HTR-8/SVneo (cell line): ENCODE data around the gene CALR.
"Not testable (repeated sequence)": the region's sequence is repeated elsewhere in the genome, so short reads cannot be mapped to it uniquely, and the experiment has no call there.

Experiments used
- DNase-seq: peaks from one replicate; pipeline ENCODE4 v3.0.0; 2011; ENCODE audit warnings: low spot score, mixed read lengths; ENCODE audit not compliant: insufficient read length
- FAIRE-seq: peaks from 2 replicates; lab custom pipeline; 2011; peaks lifted over from hg19 to GRCh38; lab: Jason Lieb, UNC

CALR gene

DNA sequence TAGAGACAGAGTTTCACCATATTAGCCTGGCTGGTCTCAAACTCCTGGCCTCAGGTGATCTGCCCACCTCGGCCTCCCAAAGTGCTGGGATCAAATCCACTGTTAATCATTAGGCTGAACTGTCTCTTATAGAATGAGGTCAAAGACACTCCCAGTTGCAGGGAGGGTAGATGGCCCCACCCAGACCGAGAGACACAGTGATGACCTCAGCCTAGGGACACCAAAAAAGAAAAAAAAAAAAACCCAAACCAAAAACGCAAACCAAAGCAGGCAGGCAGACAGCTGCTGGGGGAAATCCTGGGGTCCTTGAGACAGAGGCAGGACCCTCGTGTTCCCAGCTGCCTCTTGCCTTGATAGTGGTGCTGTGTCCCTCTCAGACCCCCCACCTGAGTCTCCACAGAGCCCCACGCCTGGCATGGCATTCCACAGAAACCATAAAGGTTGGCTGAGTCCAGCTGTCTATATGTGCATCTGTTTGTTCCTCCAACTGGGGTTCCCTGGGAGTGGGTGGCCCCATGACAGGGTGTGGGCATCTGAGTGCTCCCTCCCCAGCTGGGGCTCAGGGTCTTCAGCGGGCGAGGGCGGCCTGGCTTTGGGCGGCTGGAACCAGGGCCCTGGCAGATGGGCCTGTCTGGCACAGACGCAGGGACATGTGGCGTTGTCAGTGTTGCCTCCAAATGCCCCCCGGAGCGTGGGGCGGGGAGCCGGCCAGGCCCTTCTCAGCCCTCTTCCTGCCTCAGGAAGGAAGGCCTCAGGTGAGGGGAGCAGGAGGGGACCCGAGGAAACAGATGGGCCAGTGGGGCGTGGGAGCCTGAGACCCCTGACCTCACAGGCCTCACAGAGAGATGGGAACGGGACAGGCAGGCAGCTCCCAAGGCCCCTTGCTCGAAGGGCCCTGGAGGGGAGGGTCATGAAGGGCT is 36.2 kb downstream of the CALR start:
- no peak for DNase-seq
- no peak for FAIRE-seq

DNA sequence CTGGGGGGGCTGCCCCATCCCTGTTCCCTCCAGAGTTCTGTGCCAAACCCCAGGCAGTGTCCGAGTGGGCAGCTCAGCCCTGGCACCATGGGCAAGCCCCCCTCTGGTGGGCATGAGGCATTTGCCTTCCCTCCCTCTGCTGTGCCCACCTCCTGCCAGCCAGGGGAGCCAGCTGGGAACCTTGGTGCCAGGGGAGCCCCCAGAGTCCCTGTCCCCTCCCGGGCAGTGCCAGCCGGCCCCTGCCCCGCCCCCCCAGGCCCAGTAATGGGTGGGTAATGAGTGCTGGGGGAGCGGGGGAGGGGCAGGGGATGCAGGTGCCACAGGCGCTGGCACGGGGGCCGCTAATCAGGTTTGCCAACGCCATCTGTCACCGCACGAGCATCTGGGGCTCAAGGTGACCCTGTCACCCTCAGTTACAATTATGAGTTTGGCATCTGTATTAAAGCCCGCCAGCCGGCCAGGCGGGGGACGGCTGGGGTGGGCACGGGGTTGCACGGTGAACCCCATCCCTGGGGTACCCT is 36.9 kb downstream of the CALR start:
- FAIRE-seq (no peak), DNase-seq (no peak)

DNA sequence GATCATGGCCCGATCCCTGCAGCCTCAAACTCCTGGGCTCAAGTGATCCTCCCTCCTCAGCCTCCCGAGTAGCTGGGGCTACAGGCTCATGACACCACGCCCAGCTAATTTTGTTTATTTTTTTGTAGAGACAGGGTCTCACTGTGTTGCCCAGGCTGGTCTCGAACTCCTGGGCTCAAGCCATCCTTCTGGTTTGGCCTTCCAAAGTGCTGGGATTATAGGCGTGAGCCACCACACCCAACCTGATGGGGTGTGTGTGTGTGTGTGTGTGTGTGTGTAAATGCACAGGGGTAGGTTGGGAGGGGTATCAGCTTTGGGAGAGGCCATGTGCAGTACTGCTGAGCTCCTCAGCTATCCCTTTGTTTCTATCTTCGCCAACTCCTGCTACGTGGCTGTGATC is 37.7 kb downstream of the CALR start:
- DNase-seq, FAIRE-seq: not testable (repeated sequence)

GRCh38 chr19:12979974-12980373 is 41.6 kb downstream of the CALR start:
- DNase-seq (no peak), FAIRE-seq (no peak)

GRCh38 chr19:12982648-12983047 is 44.2 kb downstream of the CALR start:
- DNase-seq, result no peak
- no peak for FAIRE-seq

DNA sequence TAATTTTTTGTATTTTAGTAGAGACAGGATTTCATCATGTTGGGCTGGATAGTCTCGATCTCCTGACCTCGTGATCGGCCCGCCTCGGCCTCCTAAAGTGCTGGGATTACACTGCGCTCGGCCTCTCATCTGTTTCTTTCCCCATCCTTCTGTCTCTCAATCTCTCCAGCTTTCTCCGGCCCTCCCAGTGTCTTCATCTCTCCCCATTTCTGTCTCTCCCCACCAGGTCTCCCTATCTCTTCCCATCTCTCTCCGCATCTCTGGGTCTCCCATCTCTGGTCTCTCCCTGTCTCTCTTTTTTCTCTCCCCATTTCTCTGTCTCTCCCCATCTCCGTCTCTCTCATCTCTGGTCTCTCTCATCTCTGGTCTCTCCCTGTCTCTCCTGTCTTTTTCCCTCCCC is 44.7 kb downstream of the CALR start:
- DNase-seq, result no peak
- FAIRE-seq, result no peak

GRCh38 chr19:12983542-12984142 is 45.2 kb downstream of the CALR start:
- peak; percentile 82 for DNase-seq
- peak; percentile 92 for FAIRE-seq

DNA sequence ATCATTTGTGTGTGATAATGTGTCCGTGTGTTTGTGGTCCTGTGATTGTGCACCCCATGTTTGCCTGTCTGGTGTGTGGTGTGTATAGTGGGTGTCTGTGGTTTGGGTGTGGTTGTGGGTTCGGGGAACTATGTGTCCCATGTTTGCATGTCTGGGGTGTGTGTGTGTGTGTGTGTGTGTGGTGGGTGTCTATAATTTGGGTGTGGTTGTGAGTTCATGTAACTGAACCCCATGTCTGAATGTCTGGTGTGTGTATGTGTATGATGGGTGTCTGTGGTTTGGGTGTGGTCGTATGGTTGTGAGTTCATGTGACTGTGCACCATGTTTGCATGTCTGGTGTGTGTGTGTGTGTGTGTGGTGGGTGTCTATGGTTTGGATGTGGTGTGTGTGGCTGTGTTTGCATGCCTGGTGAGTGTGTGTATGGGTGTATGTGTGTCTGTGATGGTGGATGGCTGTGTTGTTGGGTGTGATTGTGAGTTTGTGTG is 45.8 kb downstream of the CALR start:
- DNase-seq (no peak), FAIRE-seq (peak; percentile 96)

DNA sequence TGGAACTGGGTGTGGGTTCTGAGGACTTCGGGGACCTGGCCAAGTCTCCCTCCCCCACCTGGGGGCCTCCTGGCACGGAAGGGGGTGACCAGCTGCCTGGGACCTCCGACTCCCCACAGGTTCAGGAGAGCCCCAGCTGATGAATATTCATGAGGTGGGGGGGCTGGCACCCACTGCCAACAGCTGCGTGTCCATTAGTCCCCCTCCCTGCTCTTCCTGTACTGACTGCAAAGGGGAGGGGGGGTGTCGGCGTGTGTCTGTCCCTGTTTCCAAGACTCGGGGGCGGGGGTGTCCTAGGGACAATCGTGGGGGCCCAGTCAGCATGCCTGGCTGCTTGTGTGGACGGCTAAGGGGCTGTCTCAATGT is 46.3 kb downstream of the CALR start:
- FAIRE-seq, result no peak
- DNase-seq, result no peak

DNA sequence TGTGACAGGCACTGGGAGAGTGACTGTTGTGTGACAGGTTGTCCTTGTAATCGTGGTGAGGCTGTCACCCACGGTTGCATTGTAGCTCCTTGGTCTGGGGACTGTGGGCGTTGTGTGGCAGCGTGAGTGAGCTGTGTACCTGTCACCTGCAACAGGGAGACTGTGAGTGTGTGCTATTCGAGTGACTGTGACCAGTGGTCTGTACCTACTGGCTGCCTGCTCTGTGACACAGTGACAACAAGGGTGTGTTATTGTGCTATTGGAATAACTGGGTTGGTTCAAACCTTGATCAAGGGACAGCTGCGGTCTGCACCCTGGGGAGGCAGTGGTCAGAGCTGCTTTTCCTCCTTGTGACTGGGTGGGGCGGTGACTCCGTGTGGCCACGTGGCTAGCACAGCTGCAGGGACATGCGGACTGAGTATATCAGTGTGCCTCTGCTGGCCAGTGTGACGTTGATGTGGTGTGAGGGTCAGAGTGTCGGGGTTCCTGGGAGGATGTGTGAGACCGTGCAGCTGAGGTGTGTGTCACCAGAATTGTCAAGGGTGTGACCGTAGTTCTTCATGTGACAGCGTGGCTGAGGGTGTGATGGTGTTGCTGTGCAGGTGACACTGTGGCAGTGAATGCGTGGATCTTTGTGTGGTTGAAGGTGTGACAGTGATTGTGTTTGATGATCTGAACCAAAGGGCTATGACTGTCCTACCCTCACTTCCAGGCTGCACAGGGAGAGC is 46.8 kb downstream of the CALR start:
- DNase-seq (no peak), FAIRE-seq (peak; percentile 91)

DNA sequence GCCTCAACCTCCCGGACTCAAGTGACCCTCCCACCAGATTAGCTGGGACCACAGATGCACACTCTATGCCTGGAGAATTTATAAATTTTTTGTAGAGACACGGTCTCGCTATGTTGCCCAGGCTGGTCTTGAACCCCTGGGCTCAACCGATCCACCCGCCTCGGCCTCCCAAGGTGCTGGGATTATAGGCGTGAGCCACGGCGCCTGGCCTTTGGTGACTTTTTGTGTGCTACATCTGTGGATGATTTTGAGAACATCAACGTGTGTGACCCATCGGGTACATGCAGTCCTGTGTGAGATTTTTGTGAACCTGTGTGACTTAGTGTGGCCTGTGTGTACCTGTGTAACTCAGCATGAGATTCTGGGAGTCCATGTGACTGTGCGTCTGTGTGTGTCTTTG is 48.3 kb downstream of the CALR start:
- FAIRE-seq (no peak), DNase-seq (no peak)

- FAIRE-seq (no peak), DNase-seq (no peak)
Observed at GRCh38 chr19:12987190-12987589, 48.8 kb downstream of the CALR start.

- DNase-seq, result no peak
Observed at GRCh38 chr19:12987781-12988180, 49.4 kb downstream of the CALR start.

DNA sequence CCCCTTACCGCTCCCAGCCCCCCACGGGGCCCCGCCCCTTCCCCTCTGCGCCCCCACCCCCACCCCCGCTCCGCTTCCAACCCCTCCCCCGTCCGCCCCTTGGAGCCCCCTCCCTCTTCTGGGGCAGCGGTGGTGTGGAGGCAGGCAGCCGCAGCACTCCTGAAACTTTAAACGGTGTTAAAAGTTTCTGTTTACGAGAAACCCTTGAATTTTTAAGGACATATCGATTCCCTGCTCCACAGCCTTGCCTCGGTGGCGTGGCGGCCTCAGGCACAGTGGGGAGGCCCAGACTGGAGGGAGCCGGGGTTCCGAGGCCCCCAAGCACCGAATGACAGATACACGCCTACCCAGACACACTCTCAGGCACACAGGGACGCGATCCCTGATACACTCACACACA is 52.0 kb downstream of the CALR start:
- FAIRE-seq, result no peak

More at GRCh38 chr19:12987781-12988180, 49.4 kb downstream of the CALR start:
- peak; percentile 51 for FAIRE-seq

GRCh38 chr19:12990853-12991252 is 52.4 kb downstream of the CALR start:
- DNase-seq (no peak), FAIRE-seq (peak; percentile 95)

More for the DNA sequence above, 52.0 kb downstream of the CALR start:
- no peak for DNase-seq

DNA sequence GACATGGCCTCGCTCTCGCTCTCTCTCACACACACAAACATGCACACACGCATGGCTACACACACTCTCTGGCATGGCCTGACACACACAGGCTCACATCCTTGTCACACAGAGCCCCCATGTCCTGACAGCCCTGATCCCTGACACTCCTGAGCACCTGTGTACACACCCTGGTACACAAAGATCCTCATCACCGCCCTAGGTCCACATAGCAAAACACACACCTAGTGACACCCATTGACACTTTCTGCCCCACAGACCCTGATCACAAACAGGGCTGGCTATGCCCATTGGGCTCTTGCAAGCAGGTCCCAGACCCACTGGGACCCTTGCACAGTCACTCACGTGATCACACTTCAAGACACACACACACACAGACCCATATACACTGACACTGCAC is 52.9 kb downstream of the CALR start:
- DNase-seq, result no peak
- no peak for FAIRE-seq

DNA sequence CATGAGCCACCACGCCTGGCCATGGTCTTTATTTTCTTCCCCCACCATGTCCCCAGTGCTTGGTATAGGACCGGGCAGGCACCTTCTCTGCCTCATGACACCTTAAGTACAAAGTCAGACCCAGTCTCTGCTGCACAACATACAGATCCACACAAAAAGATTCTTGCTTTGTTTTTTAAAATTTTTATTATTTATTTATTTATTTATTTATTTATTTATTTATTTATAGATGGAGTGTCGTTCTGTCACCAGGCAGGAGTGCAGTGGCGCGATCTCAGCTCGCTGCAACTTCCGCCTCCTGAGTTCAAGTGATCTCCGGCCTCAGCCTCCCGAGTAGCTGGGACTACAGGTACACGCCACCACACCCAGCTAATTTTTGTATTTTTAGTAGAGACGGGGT is 54.3 kb downstream of the CALR start:
- FAIRE-seq, result no peak
- no peak for DNase-seq

DNA sequence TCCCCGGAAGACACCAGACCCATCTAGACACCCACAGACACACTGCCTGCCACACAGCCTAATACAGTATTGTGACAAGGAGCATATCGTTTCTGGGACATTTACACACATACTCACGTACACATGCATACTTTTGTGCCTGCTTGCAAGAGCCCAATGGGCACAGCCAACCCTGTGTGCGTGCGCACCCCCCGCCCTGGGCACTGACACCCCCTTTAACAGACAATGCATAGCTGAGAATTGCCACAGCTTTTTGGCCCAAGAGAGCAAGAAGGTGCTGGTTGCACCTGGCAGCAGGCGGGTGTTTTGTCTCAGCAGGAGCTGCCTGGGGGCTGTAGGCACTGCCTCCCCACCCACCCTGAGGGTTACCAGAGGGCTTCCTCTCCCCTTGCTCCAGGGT is 55.2 kb downstream of the CALR start:
- peak; percentile 66 for FAIRE-seq
- no peak for DNase-seq
